Measurements from ENCODE around the gene EIF1.
"Not testable (repeated sequence)": the region's sequence is repeated elsewhere in the genome, so short reads cannot be mapped to it uniquely, and the experiment has no call there.

Gene EIF1

DNA sequence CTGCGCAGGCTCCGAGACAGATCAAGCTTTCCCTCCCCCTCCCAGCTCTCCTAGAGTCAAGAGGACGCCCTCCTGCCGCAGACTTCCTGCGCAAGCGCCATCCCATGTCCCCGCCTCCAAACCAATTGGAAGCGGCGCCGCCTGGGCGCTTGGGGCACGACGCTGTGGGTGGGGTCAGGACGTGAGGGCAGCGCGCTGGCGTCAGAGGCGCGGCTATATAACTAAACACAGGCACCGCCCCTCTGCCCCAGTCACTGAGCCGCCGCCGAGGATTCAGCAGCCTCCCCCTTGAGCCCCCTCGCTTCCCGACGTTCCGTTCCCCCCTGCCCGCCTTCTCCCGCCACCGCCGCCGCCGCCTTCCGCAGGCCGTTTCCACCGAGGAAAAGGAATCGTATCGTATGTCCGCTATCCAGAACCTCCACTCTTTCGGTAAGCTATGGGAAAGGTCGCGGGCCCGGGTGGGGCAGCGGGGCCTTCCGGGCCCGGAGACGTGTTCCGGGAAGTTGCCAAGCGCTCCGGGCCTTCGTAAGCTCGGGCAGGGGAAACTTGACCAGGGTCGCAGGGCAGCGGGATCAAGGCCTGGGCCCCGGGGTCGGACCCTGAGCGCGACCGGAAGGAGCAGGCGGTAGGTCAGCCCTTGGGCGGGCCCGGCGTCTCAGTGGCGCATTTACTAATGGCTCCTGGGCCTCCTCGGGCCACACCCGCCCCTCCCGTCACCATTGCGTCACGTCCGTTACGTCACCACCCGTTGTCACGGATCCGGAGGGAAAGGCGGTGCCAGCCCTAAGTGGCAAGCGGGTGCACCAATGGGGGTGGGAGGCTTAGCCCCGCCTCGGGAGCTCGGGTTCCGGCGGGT, at the start of gene EIF1:
Gene EIF1 (plus strand): TSS at position 245 of the 856 bp plus-strand sequence. CDS start 154 bp downstream, at position 399.
- peak; percentile 100 for DNase-seq

DNA sequence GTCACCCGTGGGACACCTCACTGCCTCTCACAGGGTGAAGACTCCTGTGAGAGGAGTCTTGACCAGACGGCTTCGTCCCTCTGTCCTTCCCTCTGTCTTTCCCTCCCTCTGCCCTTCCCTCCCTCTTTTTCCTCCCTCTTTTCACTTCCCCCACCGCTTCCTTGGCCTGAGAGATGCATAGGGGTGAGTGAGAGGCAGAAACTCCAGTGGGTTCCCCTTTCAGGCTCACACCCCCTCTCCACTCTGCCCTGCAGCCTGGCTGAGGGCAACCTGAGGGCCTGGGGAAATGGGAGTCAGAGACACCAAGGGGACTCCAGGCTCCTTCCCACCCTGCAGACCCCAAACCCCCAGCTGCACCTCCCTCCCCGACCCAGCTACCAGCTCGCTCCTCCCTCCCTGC, 49.7 kb upstream of the EIF1 start:
- DNase-seq = no peak

- no peak for DNase-seq
Measured at GRCh38 chr17:41639492-41640473, 48.9 kb upstream of the EIF1 start.

DNA sequence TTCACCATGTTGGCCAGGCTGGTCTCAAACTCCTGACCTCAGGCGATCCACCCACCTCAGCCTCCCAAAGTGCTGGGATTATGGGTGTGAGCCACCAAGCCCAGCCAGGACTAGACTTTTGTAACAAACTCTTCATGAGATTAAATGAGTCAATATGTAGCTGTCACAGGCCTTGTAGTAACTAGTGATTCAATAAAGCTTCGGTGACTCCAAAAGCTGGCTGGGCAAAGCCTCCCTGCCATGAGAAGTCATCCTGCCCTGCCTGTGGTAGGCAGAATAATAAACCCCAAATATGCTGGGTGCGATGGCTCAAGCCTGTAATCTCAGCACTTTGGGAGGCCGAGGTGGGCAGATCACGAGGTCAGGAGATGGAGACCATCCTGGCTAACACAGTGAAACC, 48.1 kb upstream of the EIF1 start:
- not testable (repeated sequence) for DNase-seq

DNA sequence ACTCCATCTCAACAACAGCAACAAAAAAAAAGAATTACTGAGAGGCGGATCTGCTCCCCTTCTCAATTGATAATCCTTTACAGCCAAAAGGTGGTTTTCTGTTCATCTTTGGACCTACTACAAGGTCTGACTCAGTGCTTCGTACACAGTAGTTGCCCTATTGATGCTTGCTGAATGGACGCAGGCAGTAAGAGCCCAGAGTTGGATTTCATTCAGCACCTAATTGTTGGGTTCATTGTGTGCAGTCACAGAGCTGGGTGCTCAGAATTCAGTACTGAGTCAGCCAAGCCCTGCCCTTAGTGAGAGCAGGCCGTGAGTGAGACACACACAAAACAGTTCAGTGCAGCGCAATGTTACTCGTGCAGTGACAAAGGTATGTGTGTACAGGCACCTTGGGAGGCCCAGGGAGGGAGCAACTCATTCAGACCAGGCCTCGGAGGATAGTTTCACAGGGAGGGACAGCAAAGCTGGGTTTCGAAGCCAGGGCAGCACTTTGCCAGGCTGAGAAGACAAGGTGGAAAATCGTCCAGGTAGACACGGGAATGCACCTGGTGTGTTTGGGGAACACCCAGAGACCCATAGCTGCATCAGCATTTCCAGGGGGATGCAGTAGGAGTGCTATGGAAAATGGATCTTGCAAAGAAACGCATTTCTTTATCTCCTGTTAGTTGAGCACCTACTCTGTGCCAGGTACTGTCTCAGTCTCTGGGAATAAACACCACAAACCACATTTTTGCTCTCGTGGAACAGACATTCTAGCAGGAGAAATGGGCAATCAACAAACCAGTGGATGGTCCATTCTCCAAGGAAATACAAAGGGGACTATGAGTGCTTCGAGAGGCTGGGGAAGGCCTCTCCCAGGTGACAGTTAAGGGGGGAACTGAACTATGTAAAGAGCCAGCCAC, 46.2 kb upstream of the EIF1 start:
- no peak for DNase-seq

- DNase-seq = no peak
Measured at GRCh38 chr17:41647038-41647813, 41.5 kb upstream of the EIF1 start.

GRCh38 chr17:41647940-41648410, 40.7 kb upstream of the EIF1 start:
- DNase-seq = peak; percentile 93

DNA sequence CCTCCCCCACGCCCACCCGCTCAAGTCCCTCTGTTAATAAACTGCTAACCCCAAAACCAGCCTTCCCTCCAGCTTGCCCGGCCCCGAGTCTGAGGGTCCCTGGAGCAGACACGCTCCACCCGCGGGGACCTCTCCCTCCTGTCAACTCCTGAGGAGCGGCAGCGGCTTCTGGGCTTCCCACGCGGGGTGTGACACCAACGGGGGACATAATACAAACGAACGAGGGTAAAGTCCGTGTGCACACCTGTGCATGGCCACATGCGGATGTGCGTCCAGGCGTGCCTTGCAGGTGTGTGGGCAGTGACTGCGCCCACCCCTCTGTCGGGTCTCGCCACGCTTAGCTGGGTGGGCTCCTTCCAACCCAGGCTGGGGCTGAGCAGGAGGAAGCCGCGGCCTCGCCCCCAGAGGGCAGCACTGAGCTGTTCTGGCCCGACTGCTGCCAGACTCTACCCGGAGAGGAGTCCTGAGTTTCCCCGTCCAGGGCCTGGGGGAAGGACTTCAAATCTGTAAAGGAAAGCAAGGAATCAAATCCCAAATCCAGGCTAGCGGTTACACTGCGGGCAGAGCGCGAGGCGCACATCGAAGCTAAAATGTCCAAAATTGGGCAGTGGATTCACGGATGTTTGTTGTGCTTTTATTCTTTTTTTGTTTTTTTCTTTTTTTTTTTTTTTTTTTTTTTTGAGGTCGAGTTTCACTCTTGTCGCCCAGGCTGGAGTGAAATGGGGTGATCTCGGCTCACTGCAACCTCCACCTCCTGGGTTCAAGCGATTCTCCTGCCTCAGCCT, 40.1 kb upstream of the EIF1 start:
- peak; percentile 89 for DNase-seq

DNA sequence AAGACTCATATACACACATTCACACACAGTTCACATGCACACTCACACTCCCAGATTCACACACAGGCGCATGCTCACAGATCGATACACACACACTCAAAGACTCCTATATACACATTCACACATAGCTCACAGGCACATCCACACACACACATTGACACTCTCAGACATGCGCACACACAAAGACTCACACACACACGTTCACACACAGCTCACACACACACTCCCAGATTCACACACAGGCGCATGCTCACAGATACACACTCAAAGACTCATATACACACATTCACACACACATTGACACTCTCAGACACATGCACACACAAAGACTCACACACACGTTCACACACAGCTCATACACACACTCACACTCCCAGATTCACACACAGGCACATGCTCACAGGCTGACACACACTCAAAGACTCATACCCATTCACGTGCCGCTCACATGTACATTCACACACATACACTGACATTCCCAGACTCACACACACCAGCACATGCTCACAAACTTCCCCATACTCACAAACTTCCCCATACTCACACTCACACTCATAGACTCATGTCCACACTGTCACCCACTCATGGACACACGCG, 38.7 kb upstream of the EIF1 start:
- no peak for DNase-seq

GRCh38 chr17:41650794-41651624, 37.7 kb upstream of the EIF1 start:
- no peak for DNase-seq

DNA sequence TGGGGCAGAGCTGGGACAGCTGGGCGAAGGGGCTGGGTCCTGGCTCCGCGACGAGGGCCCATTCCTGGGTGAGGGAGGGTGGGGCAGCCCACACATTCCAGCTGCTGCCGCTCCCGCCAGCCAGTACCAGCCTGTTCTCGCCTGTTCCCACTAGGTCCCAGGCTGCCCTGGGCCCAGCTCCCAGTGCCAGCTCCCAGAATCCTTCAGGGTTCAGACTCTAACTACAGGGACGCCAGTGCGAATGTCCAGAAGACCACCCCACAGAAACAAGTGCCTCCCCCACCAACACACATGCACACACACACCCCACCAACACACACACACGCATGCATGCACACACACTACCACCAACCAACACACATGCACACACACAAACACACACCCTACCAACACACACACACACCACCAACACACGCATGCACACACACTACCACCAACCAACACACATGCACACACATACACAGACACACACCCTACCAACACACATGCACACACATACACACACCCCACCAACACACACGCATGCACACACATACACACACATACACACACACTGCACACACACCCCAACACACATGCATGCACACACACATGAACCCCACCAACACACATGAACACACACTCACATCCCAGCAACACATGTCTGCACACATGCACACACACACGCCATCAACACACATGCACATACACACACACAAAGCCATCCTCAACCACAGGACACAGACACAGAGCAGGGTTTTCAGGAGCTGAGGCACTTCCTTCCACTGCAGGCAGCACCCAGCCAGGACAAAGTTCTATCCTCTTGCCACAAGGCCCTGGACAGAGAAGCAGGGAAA, 36.8 kb upstream of the EIF1 start:
- DNase-seq = no peak

- DNase-seq = no peak
Measured at GRCh38 chr17:41652461-41652970, 36.2 kb upstream of the EIF1 start.

GRCh38 chr17:41653421-41653820, 35.3 kb upstream of the EIF1 start:
- DNase-seq = no peak

DNA sequence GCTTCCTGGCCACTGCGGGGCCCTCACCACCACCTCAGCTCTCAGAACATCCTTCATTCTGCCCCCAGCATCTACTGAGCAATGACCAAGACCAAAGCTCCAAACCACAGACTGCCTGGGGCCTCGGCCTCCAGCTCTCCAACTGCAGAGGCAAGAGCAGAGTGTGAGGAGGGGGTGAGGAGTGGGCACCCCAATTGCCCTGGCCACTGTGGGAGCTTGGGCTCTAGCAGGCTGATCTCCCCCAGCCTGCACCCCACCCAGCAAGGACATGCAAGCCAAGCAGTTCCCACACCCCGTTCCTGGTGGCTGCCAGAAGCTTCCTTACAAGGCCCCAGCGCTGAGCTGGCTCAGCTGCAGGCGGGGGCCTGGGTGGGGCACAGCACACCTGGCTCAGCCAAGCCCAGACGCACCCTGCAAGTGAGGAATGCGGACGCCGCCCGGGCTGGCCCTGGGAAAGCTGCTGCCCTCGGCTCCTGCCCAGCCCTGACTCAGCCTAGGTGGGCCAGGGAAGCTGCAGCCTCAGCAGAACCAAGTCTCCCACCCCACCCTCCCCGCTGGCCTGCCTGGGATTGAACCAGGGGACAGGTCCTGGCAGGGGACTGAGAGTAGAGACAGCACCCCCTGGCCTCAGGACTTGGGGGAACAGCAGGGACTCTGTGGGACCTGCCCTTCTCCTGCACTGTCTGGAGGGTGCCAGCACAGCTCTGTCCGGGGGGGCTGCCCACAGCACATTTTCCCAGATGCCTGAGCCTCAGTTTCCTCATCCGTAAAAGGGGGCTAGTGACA, 34.6 kb upstream of the EIF1 start:
- DNase-seq = no peak

DNA sequence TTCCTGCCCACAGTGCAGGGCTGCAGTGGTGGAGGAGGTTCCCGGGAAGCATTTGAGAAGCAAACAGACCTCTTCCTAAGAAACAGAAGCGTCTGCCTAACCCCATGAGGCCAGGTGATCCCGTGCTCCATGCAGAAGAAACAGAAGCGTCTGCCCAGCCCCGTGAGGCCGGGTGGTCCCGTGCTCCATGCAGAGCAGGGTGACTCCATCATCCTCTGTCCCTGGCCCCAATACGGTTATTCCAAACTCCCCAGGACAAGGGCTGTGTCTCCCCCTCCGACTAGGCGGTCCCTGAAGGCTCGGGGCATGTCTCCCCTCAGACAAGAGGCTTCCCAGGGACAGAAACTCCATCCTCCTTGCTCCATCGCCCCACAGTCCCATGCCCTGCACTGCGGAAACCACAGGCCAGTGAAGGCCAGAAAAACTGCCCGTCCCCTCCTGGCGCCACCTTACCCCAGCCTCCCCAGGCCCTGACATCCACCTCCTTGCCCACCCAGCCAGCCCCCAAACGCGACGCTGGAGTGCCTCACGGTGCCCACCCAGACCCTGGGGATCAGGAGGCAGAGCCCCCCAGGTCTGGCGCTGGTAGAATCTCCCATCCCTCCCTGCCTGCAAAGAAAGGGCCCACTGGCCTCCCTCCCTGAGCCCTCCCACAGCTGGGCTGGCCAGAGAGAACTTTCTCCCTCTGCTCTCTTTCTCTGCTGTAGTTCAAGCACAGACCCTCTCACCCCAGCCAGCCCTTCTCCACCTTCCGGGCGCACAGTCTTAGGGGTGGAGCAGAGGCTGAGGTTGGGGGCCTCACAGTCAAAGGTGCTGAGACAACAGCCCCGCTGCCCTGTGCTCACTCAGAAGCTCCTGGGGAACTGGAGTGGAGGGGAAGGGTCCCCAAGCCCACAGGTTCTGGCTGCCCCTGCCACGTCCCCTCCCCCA, 33.7 kb upstream of the EIF1 start:
- no peak for DNase-seq

GRCh38 chr17:41655611-41656111, 33.0 kb upstream of the EIF1 start:
- DNase-seq = no peak
